ENCODE results near the gene RBM44.
"Not testable (repeated sequence)": the region's sequence is repeated elsewhere in the genome, so short reads cannot be mapped to it uniquely, and the experiment has no call there.

DNA sequence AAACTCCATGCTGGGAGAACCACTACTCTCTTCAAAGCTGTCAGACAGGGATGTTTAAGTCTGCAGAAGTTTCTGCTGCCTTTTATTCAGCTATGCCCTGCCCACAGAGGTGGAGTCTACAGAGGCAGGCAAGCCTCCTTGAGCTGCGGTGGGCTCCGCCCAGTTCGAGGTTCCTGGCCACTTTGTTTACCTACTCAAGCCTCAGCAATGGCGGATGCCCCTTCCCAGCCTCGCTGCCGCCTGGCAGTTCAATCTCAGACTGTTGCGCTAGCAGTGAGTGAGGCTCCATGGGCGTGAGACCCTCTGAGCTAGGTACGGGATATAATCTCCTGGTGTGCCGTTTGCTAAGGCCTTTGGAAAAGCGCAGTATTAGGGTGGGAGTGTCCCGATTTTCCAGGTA lies 50.4 kb downstream of the RBM44 start:
- not testable (repeated sequence) for TF ChIP-seq EZH2phosphoT487 (IDR thresholded peaks at IDR 0.05; ENCODE audit: insufficient read depth, low read depth); EZH2 (IDR thresholded peaks at IDR 0.05; ENCODE audit: insufficient read depth, poor library complexity, severe bottlenecking)
